Mucosa of gallbladder (tissue), 1 donor: ENCODE measurements around the gene LYST. TPM values are rescaled to one million over a fixed set of nuclear protein-coding genes. Genes with fewer than 3 reads are reported as not detected.
"Not testable (repeated sequence)": the region's sequence is repeated elsewhere in the genome, so short reads cannot be mapped to it uniquely, and the experiment has no call there.

ENCODE experiments used
- DNase-seq: peaks from one replicate; pipeline ENCODE4 v3.0.0-alpha.2; 2020; ENCODE audit warnings: low spot score
- total RNA-seq: library from RNA; stranded (reverse); gene quantifications from one replicate; pipeline ENCODE4 v1.2.1, GENCODE V29; 2021
- donor health status: DM: no; HTN: no; CAD: no.

The LYST gene
- total RNA-seq, 1 donor from 2014 or later: 20.1 TPM

GRCh38 chr1:235858766-235859165 lies 7.9 kb downstream of the LYST start:
- DNase-seq: no peak

DNA sequence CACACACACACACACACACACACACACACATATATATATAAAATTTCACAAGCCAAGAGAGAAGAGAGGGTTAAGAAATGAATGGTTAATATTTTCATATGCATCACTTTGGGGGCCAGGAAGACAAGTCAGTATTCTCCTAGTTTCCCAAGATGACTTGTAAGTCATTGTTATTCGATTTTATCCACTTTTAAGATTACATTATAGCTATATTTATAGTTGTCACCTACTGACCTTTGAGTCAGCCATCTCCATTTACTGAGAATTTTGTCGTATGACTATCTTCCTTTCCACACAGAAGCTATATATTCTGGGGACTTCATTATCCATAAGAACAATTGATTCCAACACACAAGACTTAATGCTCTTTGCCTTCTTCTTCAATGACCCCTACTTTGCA lies 8.9 kb downstream of the LYST start:
- DNase-seq: no peak

DNA sequence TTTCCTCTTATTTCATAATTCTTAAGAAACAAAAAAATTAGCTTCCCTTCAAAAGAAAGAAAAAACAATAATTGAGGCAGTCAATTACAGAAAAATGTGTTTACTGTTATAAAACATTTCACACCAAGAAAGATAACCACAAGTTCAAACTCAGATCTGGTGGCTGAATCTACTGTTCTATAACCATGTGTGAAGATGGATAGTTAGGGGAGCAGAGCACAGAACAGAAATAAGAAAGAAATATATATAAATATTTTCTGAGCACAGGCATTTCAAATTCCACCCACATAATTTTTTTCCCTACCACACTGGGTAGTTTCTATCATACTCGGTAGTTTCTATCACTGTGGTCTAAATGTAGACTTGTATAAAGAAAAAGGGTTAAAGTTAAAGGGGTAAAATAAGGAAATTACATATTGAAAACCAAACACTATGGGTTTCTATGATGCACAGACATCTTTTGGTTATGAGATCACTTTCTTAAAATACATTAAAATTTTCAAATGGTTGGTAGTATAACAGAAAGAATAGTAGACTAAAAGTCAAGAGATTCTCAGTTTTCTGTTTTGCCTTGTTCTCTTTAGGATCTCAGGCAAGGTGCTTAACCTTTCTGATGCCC lies 10.8 kb downstream of the LYST start:
- no peak for DNase-seq

GRCh38 chr1:235854347-235854746 lies 12.4 kb downstream of the LYST start:
- DNase-seq: no peak

- no peak for DNase-seq
Measured at GRCh38 chr1:235853653-235854052, 13.1 kb downstream of the LYST start.

DNA sequence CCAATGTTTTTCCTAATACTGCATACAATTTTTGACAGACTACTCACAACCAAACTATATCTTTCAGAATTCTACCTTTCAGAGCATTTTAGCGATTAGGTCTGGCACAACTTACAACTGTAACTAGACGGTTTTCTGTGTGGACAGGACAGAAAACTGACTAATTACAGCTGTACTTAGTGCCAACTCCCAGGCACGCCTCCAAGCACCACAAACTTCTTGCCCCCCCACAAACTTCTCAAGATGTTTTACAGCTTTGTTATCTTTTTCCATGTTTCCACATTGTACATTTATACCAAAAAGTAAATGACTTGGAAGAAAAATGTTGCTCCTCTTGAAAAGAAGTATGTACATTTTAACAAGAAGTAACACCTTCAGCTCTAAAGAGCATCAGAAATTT lies 13.8 kb downstream of the LYST start:
- no peak for DNase-seq

- no peak for DNase-seq
Measured at GRCh38 chr1:235851939-235852338, 14.8 kb downstream of the LYST start.

DNA sequence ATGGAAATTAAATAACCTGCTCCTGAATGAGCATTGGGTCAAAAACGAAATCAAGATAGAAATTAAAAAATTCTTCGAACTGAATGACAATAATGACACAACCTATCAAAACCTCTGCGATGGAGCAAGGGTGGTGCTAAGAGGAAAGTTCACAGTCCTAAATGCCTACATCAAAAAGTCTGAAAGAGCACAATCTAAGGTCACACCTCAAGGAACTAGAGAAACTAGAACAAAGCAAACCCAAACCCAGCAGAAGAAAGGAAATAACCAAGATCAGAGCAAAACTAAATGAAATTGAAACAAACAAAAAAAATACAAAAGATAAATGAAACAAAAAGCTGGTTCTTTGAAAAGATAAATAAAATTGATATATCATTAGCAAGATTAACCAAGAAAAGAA lies 18.5 kb downstream of the LYST start:
- DNase-seq: not testable (repeated sequence)

DNA sequence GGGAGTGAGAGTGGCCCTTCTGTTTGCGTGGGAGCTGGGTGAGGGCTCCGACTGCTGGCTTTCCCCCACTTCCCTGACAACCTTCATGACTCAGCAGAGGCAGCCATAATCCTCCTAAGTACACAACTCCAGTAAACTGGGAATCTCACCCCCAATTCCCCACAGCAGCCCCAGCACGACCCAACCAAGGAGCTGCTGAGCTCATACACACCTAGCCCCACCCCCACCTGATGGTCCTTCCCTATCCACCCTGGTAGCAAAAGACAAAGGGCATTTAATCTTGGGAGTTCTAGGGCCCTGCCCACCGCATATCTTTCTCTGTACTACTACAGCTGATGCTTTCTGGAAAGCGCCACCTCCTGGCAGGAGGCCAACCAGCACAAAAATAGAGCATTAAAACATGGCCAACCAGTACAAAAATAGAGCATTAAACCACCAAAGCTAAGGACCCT lies 21.0 kb downstream of the LYST start:
- DNase-seq: not testable (repeated sequence)

DNA sequence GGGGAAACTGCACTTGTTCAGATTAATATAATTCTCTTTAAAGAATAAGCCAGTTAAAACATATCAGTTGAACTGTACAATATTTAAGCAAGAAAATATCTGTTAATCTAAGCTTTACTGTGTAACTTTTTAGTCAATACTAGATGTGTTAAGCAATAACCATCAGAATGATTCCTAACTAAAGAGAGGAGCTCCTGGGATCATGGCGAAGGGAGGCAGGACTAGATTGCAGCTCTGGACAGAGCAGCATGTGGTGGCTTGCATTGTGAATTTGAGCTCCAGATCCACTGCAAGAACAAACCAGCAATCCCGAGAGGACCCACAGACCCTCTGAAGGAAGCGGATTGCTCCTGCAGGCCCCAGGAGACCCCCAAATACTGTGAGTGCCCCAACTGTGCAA lies 21.9 kb downstream of the LYST start:
- no peak for DNase-seq

GRCh38 chr1:235843461-235843961 lies 23.2 kb downstream of the LYST start:
- DNase-seq: no peak

DNA sequence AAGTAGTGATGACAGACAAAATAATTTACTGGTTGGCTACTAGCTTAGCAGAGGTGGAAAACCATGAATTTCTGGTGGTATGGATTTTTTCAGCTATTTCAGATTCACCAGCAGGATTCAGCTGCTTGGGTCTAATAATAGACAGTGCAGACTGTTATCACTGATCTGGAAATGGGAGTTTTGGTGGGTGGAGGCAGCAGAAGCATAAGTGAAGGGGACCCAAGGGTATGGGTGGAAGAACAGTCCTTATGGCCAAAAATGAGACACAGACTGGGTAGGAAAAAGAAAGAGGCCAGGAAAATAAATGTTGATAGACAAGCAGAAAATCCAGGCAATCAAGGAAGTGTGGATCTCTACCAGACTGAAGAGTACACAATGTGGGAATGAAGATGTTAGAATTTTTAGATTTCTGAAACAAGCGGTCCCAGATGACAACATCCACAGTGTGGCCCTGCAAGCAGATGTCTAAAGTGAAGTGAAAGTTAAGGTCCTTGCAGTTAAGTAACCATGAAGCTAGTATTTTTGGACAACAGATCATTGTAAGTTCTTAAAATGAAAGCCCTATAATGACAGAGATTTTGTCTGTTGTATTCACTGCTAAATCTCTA lies 24.7 kb downstream of the LYST start:
- no peak for DNase-seq

GRCh38 chr1:235838021-235838420 lies 28.7 kb downstream of the LYST start:
- no peak for DNase-seq

DNA sequence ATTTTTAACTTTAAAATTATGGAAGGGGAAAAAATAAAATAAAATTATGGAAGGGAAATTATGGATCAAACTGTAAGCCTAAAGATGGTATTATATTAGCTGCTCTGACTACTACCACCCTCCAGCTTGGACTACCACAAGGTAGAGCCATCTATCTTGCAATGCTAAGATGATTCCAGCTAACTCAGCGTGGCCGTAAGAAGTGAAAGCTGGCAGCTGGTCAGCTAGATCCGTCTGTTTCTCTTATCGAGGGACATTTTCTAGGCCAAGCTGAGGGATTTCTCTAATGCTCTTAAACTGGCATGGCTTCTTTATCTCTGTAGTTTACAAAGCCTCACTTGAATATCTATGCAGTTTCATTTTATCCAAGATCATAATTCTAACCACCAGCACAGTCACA lies 31.5 kb downstream of the LYST start:
- DNase-seq: peak; percentile 39

DNA sequence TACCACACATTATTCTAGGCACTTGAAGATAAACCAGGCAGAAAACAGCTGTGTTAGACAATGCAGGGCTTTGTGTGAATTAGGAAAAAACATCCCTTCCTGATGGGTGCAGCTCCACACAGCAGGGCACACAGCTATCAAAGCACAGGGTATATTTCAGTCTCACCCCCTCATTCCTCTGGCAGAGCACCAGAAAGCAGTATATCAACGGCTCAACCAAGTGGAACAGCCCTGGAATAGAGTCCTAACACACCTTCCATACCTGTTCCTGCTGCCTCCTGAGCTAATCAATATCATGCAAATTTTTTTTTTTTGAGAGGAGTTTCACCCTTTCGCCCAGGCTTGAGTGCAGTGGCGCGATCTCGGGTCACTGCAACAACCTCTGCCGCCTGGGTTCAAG lies 32.1 kb downstream of the LYST start:
- DNase-seq: no peak

GRCh38 chr1:235832011-235832410 lies 34.7 kb downstream of the LYST start:
- no peak for DNase-seq

DNA sequence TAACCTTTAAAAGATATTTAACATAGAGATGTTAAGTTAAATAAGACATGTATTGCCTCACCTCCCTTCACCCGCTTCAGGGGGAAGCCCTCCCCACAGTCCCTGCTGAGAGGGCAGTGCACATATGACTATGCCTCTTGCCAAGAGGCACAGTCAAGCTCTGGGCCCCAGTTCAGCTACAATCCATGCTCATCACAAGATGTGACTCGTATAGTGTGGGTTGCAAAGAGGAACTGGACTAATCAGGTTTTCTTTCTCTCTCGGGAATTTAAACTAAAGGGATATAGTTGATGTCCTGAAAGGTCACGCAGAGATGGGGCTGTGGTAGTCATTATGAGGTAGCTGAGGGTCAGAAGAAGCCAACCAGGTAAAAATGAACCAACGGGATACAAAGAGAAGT lies 35.6 kb downstream of the LYST start:
- no peak for DNase-seq

GRCh38 chr1:235826102-235826854 lies 40.4 kb downstream of the LYST start:
- no peak for DNase-seq

GRCh38 chr1:235825229-235825628 lies 41.5 kb downstream of the LYST start:
- DNase-seq: no peak

DNA sequence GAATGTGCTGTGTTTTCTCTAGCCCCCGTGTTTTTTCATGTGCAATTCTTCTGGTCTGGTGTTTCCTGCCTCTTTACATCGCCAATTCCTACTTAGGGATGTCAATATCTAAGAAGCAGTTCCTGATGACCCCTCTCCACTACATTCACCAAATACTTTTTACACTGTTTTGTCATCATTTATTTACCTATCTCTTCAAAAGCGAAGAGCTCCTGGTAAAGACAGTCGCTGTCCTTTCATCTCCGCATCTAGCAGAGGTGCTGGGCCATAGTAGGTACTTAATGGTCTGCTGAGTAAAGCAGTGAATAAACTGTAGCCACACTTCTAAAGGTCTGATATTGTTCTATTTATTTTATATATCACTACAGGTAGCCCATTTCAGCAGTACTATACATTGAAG lies 43.0 kb downstream of the LYST start:
- DNase-seq: no peak

DNA sequence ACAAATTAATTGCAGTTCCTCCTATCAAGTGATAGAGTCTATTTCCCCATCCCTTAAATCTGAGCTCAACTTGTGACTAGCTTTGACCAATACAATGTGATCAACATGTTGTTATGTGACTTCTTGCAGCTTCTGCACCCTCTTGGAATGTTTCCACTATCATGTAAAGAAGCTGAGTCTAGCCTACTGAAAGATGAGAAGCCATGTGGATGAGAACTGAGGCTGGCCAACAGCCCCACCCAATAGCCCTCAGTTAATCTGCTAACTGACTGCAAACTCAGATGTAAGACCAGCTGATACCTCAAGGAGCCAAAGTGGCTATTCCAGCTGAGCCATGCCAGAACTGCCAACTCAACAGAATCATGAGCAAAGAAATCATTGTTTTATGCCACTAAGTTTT lies 44.0 kb downstream of the LYST start:
- DNase-seq: no peak

GRCh38 chr1:235821361-235821981 lies 45.2 kb downstream of the LYST start:
- no peak for DNase-seq

DNA sequence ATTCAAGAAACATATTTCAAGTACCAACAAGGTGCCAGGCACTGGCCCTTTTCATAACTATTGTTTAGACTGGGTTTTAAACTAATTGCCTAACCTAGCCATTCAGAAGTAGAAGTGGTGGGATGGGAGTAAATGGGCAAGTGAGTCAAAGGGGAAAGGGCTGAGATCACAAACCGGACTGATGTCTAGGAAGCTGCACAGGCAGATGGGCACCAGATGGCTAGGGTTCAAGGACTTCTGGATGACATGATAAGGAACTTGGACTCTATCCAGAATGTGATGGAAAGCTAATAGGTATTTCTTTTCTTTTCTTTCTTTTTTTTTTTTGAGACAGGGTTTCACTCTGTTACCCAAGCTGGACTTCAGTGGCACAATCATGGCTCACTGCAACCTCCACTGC lies 46.6 kb downstream of the LYST start:
- no peak for DNase-seq
